IPS DF 19.7 (cell line): Measurements from ENCODE around the gene NOXA1.
"Not testable (repeated sequence)": the region's sequence is repeated elsewhere in the genome, so short reads cannot be mapped to it uniquely, and the experiment has no call there.

Experiments used
- DNase-seq: peaks from one replicate; pipeline ENCODE4 v3.0.0-alpha.2; 2013; ENCODE audit warnings: low read depth, low spot score

Gene NOXA1

DNA sequence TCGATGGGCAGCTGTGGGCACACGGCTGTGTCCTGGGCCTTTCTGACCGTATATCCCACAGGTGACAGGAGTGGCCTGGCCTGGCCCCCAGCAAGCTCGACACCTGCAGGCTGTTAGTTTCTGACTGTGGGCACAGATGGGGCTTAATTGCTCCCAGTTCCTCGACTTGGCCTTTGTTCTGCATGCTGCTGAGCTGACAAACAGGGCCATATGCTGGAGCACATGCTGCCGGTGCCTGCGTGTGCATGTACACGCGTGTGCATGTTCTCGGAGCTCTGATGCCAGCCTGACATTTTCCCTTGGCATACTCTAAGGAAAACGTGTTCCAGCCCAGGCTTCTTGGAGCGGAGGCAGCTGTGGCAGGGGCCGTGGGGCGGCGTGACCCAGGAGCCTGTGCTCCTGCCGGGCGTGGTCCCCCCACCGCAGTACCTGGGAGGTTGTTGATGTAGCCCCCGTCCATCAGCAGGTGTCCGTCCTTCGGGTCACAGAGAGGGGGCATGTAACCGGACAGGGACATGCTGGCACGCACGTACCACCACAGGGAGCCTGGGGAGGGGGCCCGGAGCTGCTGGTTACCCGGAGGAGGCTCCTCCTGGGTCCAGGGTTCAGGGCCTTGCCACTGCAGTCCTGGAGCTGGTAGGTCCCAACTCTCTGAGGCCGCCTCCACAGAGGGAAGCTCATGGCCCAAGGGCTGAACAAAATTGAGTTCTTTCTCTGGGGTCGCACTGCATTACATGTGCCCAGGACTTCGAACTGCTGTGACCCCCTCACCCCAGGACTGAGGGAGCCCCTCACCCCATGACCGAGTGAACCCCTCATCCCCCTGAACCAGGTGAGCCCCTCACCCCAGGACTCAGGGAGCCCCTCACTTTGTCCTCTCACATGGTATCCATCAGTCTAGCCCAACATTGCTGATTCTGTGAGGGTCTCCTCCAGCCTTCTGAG, 40.1 kb downstream of the NOXA1 start:
- DNase-seq = no peak

DNA sequence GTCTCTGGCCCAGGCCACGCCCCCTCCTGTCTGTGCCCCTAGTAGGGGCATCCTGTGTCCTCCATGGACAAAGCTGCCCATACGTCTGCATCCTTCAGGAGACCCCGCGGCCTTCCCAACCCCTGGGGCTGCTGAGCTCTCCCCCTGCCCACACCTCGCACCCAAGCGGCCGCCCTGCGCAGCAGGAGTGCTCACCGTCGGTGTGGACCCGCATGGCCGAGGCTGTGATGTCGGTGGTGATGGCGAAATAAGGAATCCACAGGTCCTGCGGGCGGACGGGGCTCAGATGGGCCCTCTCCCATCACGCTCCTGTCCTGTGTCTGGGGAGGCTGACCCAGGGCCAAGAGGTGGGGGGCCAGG, 40.7 kb downstream of the NOXA1 start:
- no peak for DNase-seq

DNA sequence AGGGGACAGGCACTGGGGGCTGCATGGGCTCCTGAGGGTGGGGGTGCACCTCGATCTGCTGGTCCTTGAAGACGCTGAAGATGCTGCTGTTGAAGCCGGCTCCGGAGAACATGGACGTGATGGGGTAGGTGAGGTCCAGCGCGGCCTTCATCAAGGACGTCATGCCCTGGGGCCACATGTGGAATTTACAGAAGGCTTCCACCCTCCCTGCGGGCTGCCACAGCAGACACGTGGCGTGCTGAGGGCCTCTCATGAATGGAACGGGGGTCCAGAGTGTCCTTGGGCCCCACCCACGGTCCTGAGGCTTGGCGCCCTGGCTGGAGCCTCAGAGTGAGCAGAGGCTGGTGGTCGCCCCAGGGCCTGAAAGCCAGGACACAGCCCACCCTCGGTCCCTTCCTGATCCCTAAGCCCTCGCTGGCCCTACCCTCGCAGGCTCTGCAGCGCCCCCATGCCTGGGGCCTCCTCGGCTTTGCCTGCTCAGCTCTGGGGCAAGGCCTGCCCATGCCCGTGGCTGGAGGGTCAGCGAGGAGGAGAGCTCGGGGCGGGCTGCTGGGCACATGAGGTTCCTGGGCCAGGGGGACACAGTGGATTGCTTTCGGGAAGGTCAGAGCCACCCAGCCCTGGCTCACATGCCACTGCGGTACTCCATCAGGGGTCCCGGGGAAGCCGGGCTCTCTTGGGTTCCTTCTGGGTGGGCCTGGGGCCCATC, 41.3 kb downstream of the NOXA1 start:
- DNase-seq = no peak

DNA sequence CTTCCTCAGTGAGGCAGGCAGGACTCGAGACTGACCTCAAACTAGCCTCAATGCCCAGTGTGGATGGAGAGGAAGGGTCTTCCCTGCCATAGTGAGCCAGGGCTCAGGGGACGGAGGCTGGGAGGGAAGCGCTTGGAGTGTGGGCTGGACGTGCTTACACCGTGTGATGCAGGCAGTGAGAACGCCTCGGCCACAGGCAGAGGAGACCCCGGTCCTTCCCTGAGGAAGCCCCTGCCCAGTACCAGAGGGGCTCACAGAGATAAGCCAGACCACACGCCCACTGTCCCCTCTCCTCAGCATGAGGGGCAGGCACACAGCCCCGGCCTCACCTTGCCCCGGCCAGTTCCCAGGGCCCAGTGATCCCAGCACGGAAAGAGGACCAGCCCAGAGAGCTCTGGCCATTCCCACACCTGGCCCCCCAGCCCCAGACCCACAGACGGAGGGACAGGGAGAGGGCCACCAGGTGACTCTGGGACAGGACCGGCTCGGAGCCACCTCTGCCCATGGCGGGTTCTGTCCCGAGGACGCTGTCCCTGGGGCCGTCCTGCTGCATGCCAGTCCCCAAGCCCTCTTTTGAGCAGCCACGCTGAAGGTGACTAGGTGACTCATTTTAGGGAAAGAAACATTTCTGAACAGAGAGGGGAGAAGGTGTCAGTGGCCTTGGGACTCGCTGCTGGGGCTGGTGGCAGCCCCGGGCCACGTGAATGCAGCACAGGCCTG, 42.0 kb downstream of the NOXA1 start:
- no peak for DNase-seq

DNA sequence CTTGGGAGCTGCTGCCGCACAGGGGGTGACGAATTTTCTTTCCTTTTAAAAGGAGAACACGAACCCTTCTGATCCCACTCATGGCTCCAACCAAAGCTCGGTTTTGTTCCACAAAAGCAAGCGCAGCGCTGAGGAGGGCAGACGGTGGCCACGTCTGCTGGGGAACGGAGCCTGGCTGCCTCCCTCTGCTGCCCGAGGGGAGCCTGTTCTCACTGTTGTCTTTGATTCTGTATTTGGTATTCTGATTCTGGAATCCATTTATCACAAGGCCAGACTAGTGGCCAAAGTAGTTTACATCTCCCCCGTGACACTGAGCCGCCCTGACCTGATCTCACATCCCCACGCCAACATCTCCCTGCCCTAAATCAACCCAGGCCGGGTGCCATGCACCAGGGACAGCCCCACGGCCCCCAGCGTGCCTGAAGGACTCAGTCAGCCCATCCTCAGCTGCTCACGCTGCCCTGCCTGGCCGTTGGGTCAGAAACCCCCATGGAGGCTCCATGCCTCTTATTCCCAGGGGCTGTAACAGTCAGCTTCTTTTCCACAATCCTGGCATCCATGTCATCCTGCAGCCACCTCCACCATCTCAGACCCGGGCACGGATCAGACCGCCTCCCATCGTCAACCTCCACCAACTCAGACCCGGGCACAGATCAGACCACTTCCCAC, 42.7 kb downstream of the NOXA1 start:
- no peak for DNase-seq

DNA sequence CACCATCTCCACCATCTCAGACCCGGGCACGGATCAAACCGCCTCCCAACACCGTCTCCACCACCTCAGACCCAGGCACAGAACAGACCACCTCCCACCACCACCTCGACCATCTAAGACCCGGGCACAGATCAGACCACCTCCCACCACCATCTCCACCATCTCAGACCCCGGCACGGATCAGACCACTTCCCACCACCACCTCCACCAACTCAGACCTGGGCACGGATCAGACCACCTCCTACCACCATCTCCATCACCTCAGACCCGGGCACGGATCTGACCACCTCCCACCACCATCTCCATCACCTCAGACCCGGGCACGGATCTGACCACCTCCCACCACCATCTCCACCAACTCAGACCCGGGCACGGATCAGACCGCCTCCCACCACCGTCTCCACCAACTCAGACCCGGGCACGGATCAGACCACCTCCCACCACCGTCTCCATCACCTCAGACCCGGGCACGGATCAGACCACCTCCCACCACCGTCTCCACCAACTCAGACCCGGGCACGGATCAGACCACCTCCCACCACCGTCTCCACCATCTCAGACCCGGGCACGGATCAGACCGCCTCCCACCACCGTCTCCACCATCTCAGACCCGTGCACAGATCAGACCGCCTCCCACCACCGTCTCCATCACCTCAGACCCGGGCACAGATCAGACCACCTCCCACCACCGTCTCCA, 43.3 kb downstream of the NOXA1 start:
- not testable (repeated sequence) for DNase-seq

DNA sequence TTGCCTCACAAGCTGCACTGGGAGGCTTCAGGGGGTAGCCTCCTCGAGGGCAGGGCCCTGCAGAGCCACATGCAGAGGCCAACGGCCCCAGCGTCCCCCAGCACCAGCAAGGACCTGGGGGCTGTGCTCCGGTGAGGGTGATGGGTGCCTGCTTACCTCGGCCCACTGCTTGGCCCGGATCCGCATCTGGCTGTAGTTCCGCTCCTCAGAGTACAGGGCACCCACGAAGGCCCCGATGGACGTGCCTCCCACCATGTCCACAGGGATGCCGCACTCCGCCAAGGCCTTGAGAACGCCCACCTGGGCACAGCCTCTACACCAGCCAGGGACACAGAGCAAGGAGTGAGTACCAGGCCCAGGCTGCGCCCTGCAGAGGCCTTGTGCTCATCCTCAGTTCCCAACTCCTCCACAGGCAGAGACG, 44.0 kb downstream of the NOXA1 start:
- no peak for DNase-seq

DNA sequence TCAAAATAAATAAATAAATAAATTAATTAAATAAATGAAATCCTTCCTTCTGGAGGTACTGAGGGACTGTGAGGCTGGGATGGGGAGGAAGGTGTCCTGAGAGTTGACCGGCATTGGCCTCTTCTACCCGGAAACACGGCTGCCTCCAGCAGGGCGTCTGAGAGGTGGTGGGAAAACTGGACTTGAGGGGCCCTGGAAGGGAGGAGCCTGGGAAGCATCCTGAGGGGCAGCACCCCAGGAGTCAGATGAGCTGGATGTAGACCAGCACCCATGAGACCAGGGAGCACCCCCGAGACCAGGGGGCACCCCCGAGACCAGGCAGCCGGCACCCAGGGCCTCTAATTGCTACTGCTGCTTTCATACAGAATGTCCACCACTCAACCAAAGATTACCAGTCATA, 44.7 kb downstream of the NOXA1 start:
- no peak for DNase-seq

DNA sequence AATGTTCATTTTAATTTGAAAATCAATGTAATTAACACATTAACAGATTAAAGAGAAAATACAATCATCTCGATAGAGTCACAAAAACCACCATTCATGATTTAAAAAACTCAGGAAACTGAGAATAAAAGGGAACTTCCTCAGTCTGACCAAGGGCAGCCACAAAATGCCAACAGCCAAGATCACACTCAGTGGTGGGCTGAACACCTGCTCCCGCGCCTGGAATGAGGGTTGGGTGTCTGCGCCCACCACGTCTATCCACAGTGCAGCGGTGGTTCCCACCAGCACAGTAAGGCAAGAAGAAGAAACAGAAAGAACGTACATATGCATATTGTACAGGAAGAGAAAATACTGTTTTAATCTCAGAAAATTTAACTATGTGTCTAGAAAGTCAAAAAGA, 47.6 kb downstream of the NOXA1 start:
- no peak for DNase-seq

DNA sequence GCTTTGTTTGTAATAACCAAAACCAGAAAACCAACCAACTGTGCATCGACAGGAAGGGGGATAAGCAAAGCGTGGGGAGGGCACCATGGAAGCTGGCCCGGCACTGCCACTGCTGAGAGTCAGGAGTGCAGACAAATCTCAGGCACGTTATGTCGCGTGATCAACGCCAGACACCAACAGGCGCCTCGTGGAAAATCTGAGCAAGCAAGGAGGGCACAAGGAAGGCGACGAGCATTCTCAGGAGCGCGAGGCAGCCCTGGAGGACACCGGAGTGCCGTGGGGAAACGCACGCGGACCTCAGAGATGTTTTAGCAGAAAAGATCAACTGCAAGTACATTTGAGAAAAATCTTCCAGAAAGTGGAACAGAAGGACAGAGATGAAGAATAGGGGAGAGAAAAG, 51.1 kb downstream of the NOXA1 start:
- no peak for DNase-seq

DNA sequence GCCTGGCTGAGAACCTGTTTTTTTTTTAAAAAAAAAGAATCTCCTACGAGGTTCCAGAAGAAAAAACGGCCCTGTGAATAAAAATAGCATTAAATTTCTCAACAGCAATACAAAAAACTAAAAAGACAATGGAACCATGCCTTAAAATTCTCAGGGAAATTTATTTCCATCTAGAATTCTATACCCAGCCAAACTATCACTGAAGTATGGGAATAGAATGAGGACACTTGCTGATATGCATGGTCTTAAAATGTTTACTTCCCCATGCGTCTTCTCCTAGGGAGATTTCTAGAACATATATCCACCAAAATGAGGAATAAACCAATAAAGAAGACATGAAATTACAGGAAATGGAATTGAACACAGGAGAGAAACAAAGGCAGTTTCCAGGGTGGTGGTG, 52.5 kb downstream of the NOXA1 start:
- no peak for DNase-seq

DNA sequence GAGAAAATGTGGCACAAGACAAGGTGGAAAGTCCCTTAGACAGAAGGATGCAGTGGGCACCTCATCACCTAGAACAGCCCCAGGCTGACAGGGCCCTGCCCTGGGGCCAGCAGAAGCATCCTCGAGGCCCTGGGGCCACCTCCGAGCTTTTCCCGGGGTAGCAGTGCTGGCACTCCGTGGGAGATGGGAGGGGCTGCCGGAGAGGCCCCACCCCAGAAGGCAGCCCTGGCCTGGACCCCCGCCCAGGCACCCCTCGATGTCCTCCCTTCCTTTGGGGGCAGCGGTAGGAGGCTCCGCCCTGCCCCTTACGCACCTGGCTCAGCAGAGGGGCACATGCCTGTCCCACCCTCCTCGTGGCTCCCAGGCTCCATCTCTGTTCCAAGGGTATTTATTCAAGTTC, 53.7 kb downstream of the NOXA1 start:
- no peak for DNase-seq

DNA sequence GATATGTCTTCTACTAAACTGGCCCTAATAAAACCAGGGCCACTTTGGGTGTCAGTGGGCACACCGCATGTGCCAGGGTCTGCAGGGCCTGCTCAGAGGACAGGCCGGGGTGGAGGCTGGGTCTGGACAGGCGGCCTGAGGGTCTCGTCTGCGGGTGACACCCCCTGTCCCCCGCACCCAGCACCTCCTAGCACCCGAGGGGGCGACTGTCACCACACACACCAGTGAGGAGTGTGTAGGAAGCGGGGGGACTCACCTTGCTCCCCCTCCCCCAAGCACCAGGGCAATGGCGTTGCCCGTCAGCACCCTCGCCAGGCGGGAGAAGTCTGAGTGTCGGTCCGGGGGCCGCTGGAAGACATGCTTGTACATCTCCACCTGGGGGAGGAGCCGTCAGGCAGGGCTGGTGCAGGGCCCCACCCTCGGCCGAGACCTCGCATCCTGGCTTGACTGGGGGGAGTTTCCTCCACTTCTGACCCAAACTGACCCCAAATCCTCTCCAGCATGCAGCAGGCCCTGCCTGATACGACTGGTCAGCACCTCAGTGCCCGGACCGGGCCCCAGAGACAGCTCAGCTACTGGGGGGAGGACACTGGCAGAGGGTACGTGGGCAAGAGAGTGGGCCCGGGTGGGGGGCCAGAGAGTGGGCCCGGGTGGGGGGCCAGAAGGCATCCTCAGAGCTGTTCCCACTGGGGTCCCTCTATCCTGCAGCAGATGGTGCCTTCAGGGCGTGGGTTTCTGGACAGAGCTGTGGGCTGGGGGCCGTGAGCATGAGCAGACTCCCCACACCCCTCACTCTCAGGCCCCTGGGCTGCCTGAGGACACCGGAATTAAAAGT, 54.8 kb downstream of the NOXA1 start:
- DNase-seq = no peak

DNA sequence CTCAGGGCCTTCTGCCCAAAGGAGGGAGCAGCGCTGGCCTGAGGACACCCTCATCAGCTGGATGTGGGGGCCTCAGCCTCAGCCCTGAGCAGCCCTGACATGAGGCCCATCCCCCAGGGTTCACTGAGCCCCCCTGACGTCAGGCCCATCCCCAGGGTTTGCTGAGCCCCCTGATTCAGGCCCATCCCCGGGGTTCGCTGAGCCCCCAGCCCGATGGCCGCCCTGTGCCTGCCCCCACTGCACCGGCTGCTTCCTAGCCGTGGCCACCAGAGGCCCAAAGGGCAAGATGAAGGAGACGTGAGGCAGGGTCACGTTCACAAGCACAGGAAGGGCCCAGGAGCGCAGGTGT, 55.4 kb downstream of the NOXA1 start:
- DNase-seq = no peak

DNA sequence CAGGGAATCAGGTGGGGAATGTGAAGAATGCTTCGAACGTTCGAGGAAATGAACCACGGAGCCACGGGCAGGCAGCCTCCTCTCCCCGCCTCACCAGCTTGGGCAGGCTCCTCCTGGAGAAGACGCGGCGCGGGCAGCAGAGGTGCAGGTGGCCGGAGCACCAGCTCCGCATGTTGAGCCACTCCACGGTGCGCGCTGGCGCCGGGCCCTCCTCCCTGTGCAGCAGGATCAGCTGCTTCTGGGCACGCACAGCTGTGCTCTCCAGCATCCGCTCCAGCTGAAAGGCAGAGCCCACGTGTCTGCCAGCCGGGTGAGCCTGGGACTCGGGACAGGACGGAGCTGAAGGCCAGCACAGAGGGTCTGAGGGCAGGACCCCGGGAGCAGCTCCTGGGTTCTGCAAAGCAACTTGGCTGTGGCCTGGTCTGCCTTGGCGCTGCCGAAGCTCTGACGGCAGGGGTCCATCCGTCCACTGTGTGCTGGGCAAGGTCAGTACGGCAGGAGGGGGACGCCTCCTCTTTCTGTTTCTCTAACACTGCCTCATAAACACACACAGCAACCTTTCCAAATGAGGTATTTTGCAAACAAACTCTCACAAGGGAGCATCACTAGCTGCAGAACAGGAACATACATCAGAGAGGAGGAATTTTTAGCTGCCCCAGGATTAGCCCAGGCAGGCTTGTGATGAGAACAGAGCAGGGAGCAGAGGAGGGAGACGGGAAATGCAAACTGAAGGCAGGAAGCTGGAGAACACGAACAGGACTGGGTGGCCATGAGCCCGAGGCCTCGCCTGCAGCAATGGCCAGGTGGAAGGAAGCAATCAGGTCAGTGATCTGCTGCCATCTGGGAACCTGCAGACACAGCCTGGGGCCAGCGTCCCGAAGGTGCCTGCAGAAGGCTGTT, 56.0 kb downstream of the NOXA1 start:
- peak; percentile 15 for DNase-seq

DNA sequence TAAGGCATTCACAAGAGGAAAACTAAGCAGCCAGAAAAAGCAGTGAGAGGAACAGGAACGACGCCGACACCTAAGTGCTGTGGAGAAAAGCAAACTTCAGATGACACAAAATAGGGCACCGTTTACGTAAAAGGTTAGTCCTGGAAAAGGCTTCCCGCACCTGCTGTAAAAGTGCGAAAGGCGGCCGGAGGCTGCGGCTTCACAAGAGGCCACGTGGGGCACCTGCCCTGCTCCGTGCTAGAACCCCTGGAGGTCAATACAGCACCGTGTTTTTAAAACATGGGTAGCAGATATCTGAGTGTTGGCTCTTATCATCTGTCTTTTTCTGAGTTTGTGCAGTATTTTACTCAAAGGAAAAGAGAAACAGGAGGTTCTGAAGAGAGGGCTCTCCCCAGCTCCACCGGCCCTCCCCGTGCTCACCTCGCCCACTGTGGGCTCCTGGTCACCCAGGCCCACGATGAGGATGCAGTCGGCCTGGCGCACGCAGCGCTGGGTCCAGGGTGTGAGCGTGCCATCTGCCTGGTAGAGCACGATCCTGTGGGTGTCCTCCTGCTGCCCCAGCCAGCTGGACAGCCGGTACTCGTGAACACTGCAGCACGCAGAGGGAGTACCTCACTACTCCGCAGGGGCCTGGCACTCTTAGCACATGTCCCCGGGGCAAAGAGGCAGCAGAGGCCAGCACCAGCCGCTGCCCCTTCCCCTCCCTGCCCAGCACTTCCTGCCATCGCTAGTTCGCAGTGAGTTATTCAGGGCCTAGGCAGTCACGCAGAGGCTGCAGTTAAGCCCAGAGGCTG, 56.9 kb downstream of the NOXA1 start:
- no peak for DNase-seq

DNA sequence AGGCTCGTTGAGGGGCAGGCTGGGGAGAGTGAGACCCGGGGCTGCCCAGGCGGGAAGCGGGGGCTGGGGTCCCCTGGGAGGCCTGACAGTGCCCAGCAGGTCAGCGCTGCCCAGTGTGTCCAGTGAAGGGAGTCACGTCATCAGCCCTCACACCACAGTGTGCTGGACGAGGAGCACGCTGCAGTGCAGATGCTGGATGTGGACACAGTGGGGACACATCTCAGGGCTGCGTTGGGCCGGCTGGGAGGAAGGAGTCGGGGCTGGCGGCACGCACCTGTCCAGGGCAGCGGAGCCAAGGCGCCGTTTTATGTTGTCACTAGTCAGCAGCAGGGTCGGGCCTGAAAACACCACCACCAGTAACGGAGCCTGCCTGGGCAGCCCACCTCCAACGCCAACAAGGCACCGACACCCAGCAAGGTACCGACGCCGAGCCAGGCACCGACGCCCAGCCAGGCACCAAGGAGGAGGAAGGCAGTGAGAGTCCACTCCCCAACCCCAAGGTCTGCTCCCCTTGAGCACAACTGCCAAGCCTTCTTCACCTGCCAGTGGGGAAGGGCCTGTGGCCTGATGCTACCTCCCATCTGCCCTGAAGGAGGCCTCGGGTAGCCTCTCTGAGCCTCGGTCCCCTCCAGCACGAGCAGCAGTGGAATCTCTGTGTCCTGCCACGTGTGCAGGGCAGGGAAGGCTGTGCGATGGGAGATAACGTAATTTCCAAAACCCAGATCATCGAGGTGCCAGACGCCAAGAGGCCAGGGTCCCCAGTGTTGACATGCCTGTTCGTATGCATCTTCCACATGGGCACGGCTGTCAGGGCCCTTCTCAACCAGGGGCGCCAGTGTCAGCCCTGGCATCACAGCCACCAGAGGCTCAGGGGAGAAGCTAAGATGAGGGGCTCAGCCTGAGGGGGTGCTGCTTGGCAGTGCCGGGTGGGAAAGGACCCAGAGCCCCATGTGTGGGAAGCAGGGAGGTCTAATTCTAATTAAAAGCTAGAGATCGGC, 57.8 kb downstream of the NOXA1 start:
- no peak for DNase-seq
